HG03095 (cell line): ENCODE results near the gene GNA15.

Experiments used
- ATAC-seq: cut with Tn5 transposase; IDR thresholded peaks from one replicate; pipeline ENCODE4 v1.9.1; 2021; ENCODE audit warnings: moderate library complexity; ENCODE audit not compliant: unreplicated experiment

GNA15 gene

DNA sequence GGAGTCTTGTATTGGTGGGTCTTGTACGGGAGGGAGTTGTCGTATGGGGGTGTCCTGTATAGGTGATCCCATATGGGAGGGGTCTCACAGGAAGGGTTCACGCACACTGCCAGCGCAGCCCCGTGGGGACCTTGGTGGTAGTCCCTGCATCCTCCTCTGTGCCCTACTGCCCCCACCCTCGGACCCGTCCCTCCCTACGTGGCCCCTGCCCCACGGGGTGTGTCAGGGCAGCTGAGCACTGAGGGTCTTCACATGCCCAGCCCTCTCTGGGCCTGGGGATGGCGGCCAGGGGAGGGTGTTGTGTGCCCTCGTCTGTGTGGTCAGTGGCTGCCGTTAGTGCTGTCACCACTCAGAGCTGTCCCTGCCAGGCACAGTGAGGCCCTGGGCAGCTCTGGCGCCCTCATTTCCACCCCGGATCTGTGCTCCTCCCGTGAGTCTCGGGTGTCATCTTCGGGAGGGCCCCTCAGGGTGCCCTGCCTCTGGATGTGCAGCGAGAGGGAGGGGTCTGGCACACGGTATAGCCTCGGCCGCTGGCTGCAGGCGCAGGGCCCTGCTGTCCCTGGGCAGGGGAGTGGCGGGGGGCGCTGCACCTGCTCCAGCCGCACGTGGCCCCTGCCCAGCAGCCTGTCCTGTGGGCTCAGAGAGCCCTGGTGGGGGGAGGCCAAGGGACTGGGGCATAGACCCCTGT, 16.0 kb upstream of the GNA15 start:
- ATAC-seq = no peak

DNA sequence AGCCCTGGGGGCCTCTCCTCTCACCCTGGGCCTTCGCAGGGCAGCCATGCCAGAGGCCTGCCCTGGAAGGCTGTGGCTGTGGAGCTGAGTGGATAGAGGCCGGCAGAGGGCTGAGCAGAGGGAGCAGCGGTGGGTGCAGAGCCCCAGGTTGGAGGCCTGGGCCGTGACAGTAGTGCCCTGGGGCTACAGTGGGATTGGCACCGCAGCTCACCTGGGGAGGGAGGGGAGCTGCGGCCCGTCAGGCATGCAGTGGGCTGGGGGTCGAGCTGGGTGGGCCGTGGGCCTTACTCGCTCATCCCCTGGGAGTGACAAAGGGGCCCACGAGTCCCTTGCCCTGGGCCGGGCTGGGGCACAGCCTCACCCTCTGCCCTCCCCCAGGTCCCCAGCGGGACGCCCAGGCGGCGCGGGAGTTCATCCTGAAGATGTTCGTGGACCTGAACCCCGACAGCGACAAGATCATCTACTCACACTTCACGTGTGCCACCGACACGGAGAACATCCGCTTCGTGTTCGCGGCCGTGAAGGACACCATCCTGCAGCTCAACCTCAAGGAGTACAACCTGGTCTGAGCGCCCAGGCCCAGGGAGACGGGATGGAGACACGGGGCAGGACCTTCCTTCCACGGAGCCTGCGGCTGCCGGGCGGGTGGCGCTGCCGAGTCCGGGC, 15.1 kb upstream of the GNA15 start:
- ATAC-seq = no peak

DNA sequence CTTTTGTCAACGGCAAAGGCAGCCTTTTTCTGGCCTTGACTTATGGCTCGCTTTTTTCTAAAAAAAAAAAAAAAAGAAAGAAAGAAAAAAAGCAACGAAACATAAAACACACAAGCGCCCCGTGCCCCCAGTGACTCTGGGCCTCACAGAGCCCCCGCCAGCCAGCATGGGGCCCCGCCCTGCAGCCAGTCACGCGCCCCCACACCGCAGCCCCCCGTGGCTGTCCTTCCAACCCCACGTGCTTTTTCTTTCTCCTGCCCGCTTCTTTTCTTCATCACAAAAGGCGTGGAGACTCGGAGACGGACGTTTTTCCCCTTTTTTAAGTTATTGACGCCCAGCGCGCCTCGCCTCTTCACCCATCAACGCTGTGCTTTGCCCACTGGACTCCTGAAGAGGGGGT, 14.4 kb upstream of the GNA15 start:
- ATAC-seq = no peak

DNA sequence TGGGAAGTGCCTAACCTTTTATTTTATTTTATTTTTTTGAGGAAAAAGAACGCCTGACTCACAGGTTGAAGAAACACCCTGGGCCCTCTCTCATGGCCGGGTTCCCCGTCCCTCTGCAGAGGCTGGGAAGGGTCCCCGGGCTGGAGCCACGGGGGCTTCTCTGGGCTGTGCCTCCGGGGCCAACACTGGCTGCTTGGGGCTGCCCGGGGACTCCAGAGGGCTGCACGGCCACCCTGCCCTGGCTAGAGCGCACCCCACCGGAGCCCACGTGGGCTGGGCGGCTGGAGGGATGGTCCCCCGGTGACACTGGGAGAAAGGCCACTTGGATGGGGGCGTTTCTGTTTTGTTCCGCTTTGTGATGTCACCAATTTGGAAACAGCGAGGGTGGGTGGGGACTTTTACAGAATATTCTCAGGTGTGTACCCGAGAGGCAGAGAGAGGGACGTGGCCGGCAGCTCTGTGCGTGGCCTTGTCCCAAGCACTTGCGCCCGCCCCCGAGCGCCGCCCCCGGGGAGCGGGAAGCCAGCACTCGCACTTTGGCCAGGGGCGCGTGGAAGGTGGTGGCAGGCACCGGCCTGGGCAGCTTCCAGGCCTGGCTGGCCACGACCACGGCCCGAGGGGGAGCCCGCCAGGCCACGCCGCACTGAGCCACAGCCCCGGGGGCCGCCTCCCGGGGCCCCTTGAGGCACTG, 13.9 kb upstream of the GNA15 start:
- ATAC-seq = no peak

DNA sequence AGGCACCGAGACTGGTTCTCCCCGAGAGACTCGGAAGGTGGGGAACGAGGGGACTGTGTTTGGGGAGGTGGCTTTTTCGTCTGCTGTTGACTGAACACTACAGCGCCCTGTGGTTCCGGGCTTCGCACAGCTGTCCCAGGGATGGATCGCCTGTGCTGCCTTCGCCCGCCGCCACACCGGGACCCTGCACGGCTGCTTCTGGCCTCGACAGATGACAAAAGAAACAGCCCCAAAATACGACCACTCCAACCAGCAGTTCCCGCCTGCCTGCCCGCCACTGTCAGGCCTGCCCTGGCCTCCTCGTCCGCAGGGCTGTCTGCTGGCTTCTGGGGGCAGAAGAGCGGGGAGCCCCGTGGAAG, 13.3 kb upstream of the GNA15 start:
- no peak for ATAC-seq

DNA sequence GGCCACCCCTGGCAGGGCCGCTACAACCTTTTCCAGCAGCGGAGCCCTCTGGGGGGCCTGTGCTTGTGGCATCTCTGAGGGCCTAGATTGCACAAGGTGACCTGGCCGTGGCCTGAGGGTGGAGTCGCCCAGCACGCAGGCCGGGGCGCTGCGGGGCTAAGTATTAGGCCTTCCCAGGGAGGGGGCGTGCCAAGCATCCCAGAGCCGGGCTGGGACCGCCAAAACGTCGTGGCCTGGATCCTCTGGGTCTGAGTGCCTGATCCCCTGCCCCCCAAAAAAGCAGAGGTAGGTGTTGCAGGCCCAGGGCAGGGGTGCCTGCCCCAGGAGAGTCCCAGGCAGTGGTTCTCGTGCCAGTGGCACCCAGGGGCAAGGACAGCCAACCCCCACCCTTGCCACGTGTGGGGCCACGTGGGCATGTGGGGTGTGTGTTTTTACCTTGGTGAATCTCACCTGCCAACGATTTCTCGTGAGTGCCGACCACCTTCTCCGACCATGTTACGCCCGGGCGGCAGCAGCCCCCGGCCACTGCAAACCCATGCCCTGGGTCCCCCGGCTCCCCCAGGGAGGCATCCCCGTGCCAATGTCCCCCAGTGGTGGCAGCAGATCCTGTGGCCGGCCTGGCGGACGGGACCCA, 12.6 kb upstream of the GNA15 start:
- ATAC-seq = no peak

DNA sequence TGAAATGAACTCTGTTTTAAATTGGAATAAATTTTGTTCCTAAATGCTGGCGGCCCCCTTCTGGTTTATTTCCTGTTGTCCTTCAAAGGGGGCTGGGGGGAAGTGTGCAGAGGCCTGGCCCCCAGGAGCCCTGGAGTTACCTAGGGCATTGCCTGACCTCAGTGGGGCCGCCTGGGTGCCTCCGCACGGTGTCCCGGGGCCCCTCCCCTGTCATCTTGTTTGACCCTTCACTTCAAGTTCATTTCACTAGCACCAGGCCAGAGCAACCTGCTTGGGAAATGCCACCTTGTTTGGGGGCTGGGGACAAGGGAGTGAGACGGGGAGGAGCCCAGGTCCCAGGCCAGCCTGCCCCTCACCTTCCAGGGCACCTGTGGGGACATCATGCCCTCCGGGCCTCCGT, 11.9 kb upstream of the GNA15 start:
- no peak for ATAC-seq

DNA sequence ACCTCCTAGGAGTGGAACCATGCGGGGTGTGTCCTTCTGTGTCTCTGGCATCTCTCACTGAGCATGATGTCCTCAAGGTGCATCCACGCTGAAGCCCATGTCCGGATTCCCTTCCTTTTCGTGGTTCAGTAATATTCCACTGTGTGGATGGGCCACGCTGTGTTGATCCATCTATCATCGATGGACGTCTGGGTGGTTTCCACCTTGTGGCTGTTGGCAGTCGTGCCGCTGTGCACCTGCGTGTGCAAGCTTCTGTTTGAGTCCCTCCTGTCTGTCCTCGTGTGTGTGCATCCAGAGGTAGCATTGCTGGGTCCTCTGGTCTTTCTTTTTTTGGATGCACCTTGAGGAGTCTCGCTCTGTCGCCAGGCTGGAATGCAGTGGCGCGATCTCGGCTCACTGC, 11.2 kb upstream of the GNA15 start:
- ATAC-seq = no peak

DNA sequence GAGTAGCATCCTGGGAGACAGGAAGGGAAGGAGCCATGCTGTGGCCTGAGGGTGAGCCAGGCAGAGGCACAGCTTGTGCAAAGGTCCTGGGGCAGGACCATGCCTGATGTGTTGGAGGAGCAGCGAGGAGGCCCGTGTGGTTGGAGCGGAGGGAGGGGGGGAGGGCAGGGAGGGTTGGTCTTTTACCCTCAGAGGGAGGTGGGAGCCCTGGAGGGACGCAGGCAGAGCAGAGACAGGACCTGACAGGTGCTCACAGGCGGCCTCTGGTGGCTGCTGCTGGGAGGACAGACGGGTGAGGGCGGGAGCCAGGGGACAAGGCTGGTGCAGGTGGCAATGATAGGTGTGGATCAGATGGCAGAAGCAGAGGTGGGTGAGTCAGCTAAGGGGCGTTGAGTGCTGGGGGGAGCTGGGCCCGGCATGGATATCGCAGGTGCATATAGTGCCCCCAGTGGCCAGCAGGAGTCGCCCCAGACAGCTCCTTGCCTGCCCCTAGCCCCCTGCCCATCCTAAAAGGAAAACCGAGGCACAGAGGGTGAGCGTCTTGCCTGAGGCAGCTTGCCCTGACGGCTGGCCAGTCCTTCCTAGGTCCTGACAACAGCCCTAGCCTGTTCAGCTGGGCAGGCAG, 9.8 kb upstream of the GNA15 start:
- ATAC-seq = no peak

DNA sequence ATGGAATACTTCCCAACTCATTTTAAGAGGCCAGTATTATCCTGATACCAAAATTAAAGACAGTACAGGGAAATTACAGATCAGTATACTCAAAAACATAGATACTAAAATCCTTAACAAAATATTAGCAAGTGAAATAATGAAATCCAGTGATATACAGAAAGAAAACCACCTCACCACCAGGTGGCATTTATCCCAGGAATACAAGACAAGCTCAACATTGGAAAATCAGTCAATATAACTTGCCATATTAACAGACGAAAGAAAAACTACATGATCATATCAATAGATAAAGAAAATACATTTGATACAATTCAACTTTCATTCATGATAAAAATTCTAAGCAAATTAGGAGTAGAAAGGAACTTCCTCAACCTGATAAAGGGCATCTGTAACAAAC, 6.7 kb upstream of the GNA15 start:
- ATAC-seq = no peak

DNA sequence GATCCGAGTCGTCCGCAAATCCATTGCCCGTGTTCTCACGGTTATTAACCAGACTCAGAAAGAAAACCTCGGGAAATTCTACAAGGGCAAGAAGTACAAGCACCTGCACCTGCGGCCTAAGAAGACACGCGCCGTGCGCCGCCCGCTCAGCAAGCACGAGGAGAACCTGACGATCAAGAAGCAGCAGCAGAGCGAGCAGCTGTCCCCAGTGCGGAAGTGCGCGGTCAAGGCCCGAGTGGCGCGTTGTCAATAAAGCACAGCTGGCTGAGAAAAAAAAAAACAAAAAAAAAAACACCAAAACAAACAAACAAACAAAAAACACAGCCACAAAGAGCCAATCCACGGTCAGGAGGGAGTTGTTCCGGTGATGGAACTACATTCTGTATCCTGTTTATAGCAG, 4.7 kb upstream of the GNA15 start:
- ATAC-seq = no peak

DNA sequence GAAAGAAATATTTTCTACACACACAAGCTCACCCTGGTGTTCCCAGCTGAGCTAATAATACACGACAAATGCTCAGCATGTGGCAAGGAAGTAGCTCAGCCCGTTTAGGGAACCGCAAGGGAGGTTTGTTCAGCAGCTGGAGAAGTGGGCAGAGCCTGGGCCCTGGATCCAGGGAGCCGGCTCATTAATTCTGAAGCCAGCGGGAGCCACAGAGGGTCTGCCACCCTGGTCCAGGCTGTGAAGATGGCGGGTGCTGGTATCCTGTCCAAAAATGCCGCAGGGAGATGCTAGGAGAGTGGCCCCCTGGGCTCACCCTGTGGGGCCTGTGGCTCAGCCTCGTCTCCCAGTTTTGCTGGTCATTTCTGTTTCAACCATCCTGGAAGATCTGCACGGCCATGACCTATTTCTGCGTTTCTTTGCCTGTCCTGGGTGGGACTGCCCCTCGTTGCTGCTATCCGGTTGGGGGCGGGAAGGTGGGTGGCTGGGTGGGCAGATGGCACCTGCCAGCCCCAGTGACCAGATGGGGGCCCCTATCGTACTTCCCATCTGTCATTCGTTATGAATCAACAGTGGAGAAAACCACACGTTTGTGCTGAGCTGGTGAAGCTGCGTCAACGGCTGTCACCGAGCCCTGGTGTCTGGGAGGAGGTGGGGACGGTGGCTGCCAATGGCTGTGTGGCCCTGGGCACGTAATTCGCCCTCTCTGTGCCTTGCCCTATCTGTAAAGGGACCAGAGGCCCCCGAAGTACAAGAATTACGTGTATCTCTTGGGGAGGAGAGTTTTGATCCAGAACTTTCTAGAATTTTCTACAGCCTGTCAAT, 2.7 kb upstream of the GNA15 start:
- no peak for ATAC-seq

DNA sequence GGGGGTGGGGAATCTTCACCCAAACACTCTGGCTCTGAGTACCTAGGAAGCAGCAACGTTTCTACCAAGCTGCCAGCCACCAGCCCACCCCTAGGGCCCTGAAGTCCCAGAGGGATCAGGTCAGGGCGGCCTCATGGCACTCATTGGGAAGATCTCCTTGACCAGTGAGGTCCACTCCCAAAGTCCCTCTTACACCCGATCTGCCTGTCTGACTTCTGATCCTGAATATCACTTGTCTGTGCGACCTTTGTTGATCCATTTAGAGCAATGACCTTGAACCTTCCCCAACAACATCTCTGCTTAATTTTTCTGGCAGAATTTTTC, 2.1 kb upstream of the GNA15 start:
- ATAC-seq = no peak

DNA sequence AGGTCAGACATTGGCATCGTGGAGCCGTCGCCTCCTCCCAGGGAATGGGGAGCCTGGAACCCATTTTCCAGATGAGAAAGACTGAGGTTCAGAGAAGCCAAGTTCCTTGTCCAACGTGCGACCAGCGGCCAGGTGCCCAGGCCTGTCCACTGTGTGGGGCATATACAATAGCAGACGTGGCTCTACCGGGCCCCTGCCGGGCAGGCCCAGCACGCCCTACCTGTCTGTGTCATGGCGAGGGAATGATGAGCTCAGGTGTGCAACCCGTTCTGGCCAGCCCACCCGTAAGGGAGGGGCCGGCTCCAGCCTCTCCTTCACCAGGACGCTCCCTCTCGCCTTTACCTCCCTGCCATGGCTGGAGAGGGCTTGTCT, 837 bp downstream of the GNA15 start:
- ATAC-seq = no peak

DNA sequence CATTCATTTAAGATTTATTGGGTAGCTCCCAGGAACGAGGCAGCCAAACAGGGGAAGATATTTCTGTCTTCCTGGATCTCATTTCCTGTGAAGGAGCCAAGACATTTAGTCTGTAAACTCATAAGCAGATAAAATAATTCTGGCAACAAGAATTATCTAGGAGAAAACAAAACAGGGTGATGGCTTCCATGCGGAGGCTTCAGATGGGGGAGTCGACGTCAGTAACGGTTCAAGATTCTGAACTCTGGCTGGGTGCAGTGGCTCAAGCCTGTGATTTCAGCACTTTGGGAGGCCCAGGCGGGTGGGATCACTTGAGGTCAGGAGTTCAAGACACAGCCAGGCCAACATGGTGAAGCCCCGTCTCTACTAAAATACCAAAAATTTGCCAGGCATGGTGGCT, 1.3 kb downstream of the GNA15 start:
- ATAC-seq = no peak

DNA sequence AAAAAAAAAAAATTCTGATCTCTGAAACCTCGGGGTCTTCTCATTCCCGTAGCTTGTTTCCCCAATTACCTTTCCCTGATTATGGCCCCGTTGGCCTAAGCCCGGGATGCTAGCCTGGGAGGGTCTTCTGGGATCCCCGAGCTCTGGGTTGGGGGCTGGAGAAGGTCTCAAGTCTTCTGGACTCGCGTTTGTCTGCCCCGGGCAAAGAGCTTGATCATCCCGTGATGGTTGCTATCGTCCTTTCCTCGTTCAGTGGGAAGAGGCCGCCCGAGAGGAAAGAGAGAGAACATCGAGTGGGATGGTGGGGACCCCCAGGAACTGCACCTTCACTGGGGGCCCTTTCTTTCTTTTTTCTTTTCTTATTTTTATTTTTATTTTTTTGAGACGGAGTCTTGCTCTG, 2.4 kb downstream of the GNA15 start:
- no peak for ATAC-seq

DNA sequence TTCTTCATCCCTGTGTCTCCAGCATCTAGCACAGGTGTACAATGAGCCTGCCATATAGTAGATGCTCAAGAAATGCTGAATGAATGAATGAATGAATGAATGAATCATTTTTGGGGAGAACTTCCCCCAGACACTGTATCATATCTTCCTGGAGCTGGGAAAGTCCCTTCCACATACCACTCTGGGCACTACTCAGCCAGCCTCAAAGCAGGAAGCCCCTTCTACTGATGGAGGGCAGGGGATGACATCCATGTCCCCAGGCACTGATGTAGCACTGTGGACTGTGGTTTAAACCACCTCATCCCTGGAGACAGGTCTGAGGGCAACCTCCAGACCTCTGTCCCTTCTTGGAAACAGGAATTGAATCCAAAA, 4.8 kb downstream of the GNA15 start:
- no peak for ATAC-seq

DNA sequence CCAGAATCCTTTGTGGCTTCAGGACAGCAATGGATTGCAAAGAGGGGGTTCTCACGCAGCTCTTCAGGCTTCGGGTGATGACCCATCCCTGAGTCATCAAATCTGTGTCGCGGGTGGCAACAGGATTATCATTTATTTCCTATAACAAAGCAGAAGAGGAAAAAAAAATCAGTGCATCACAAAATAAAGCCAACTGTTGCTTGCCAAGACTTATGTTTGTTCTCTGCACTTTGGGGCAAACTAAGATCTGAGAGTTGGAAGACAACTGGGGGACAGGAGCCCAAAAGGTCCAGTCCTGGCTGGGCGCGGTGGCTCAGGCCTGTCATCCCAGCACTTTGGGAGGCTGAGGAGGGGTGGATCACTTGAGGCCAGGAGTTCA, 6.4 kb downstream of the GNA15 start:
- no peak for ATAC-seq

DNA sequence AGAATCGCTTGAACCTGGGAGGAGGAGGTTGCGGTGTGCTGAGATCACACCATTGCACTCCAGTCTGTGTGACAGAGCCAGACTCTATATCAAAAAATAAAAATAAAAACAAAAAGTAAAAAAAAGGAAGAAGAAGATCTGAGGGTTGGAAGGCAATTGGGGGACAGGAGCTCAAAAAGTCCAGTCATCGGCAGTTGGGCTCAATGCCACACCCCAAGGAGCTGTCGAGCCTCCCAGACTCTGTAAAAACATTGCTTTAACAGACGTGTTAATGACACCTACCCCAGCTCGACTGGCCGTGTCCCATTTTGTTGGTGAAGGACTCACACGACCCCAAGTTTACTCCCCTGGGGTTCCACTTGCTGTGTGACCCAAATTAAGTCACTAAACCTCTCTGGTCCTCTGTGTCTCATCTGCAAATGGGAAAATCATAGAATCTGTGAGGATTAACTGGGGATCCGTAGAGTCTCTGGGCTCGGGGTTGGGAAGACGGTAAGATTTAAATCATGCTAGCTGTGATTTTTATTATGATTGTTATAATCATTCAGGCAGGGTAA, 7.0 kb downstream of the GNA15 start:
- ATAC-seq = no peak

DNA sequence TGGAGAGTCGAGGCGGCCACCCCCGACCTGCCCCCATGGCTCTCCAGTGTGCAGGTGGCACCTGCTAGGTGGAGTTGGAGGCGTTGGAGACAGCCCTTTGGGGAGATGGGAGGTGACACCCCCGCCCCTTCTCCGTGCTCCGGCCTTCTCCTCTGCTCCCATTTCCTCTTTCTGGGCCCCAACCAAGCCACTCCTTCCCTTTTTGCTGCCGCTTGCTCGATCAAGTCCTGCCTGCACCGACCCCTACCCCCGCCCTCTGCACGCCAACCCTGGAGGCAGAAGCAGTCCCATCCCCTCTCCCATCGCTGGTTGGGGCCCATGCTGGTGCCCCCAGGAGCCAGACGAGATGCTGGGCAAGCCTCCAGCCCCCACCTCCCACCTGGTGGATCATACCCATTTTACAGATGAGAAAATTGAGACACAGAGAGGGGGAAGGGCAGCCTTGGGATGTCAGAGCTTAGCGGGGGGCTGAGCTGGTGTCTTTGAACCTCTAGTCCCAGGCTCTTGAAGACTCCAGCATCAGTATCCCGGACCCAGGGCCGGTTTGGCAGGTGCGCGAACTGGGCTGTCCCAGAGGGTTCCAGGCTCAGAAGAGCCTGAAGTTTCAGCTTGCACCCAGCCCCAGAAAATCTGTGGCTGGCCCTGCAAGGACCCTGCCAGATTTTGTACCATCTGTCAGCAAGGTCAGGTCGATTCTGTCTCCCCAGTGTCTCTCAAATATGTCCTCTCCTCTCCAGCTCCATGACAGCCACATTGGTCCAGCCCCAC, 10.3 kb downstream of the GNA15 start:
- no peak for ATAC-seq
